T-helper 2 cell treated with Interferon-gamma antibody and Interleukin-4, amounts not matched to agents 5 μg/mL and 100 μg/mL, for 36 hours (primary cell): Measurements from ENCODE around the gene GAPDH.
"Not testable (repeated sequence)": the region's sequence is repeated elsewhere in the genome, so short reads cannot be mapped to it uniquely, and the experiment has no call there.

Experiments used
- DNase-seq: peaks from one replicate; pipeline ENCODE4 v3.0.0; 2021; ENCODE audit warnings: low spot score
- H3K27ac Mint-ChIP-seq: one replicate; pipeline ENCODE4 v1.8.0; 2021; ENCODE audit warnings: mild to moderate bottlenecking, mixed read lengths
- H3K27me3 Mint-ChIP-seq: one replicate; pipeline ENCODE4 v1.8.0; 2021; ENCODE audit warnings: low read depth, mixed read lengths
- H3K36me3 Mint-ChIP-seq: one replicate; pipeline ENCODE4 v1.8.0; 2021; ENCODE audit warnings: low read depth, mixed read lengths
- H3K4me1 Mint-ChIP-seq: one replicate; pipeline ENCODE4 v1.8.0; 2021; ENCODE audit warnings: low read depth, mixed read lengths
- H3K4me3 Mint-ChIP-seq: one replicate; pipeline ENCODE4 v1.8.0; 2022; ENCODE audit warnings: mild to moderate bottlenecking, moderate library complexity, mixed read lengths
- H3K9me3 Mint-ChIP-seq: one replicate; pipeline ENCODE4 v1.8.0; 2021; ENCODE audit warnings: mixed read lengths

GAPDH gene

GRCh38 chr12:6574576-6575295 lies 40.4 kb downstream of the GAPDH start:
- Mint-ChIP-seq H3K27ac (no peak overlapping the region), H3K9me3 (no peaks in the 10 kb centered on the region), H3K27me3 (no peaks in the 10 kb centered on the region), H3K36me3 (peaks cover 70% of the 10 kb centered on the region), H3K4me1 (peaks cover 24% of the 10 kb centered on the region), H3K4me3 (no peak overlapping the region)
- DNase-seq, result no peak

- DNase-seq, result no peak
- H3K4me1 Mint-ChIP-seq, result peaks cover 20% of the 10 kb centered on the region
- H3K36me3 Mint-ChIP-seq, result peaks cover 66% of the 10 kb centered on the region
- H3K4me3 Mint-ChIP-seq, result no peak overlapping the region
- no peaks in the 10 kb centered on the region for H3K9me3 Mint-ChIP-seq
- no peaks in the 10 kb centered on the region for H3K27me3 Mint-ChIP-seq
- peak overlapping the region; percentile 7 for H3K27ac Mint-ChIP-seq
Measured at GRCh38 chr12:6575648-6576047, 41.3 kb downstream of the GAPDH start.

- Mint-ChIP-seq H3K27ac (no peak overlapping the region), H3K27me3 (no peaks in the 10 kb centered on the region), H3K4me3 (no peak overlapping the region), H3K9me3 (no peaks in the 10 kb centered on the region), H3K36me3 (peaks cover 65% of the 10 kb centered on the region), H3K4me1 (peaks cover 6% of the 10 kb centered on the region)
- DNase-seq, result no peak
Measured at GRCh38 chr12:6582196-6582595, 47.9 kb downstream of the GAPDH start.

GRCh38 chr12:6582959-6583358 lies 48.6 kb downstream of the GAPDH start:
- Mint-ChIP-seq H3K27ac (no peak overlapping the region), H3K9me3 (no peaks in the 10 kb centered on the region)

GRCh38 chr12:6584293-6584692 lies 50.0 kb downstream of the GAPDH start:
- H3K27ac Mint-ChIP-seq, result no peak overlapping the region
- no peaks in the 10 kb centered on the region for H3K9me3 Mint-ChIP-seq
- no peaks in the 10 kb centered on the region for H3K27me3 Mint-ChIP-seq
- DNase-seq, result no peak
- H3K4me3 Mint-ChIP-seq, result no peak overlapping the region
- peaks cover 65% of the 10 kb centered on the region for H3K36me3 Mint-ChIP-seq
- H3K4me1 Mint-ChIP-seq, result no peaks in the 10 kb centered on the region

More at GRCh38 chr12:6582959-6583358, 48.6 kb downstream of the GAPDH start:
- H3K27me3 Mint-ChIP-seq, result no peaks in the 10 kb centered on the region
- H3K36me3 Mint-ChIP-seq, result peaks cover 65% of the 10 kb centered on the region
- H3K4me1 Mint-ChIP-seq, result peaks cover 2% of the 10 kb centered on the region
- DNase-seq, result no peak
- H3K4me3 Mint-ChIP-seq, result no peak overlapping the region

GRCh38 chr12:6586569-6586968 lies 52.3 kb downstream of the GAPDH start:
- H3K9me3 Mint-ChIP-seq, H3K27me3 Mint-ChIP-seq, H3K4me3 Mint-ChIP-seq: not testable (repeated sequence)

More at GRCh38 chr12:6586569-6586968, 52.3 kb downstream of the GAPDH start:
- H3K36me3 Mint-ChIP-seq, result peaks cover 61% of the 10 kb centered on the region
- not testable (repeated sequence) for DNase-seq, H3K27ac Mint-ChIP-seq, H3K4me1 Mint-ChIP-seq
